Measurements from ENCODE around the gene AIFM3. TPM values are rescaled to one million over a fixed set of nuclear protein-coding genes. Genes with fewer than 3 reads are reported as not detected.
"Not testable (repeated sequence)": the region's sequence is repeated elsewhere in the genome, so short reads cannot be mapped to it uniquely, and the experiment has no call there.

AIFM3 gene
- total RNA-seq, 1 donor, result 5.2 TPM

GRCh38 chr22:20963201-20964052 lies 3.6 kb upstream of the AIFM3 start:
- H3K4me1 ChIP-seq (ENCODE audit: insufficient read depth, low read length), result peaks cover 38% of the 10 kb centered on the region
- H3K27me3 ChIP-seq (ENCODE audit: insufficient read depth, low read length), result peaks cover 3% of the 10 kb centered on the region
- H3K9me3 ChIP-seq (ENCODE audit: low read depth, low read length), result no peaks in the 10 kb centered on the region
- no peak overlapping the region for H3K4me3 ChIP-seq (ENCODE audit: low read length)

- Histone ChIP-seq H3K27me3 (ENCODE audit: insufficient read depth, low read length) (peaks cover 3% of the 10 kb centered on the region), H3K4me3 (ENCODE audit: low read length) (no peak overlapping the region), H3K4me1 (ENCODE audit: insufficient read depth, low read length) (peaks cover 44% of the 10 kb centered on the region), H3K9me3 (ENCODE audit: low read depth, low read length) (no peaks in the 10 kb centered on the region)
These were observed 2.8 kb upstream of the AIFM3 start for GRCh38 chr22:20964090-20964798.

GRCh38 chr22:20964799-20965103 lies 2.3 kb upstream of the AIFM3 start:
- Histone ChIP-seq H3K4me1 (ENCODE audit: insufficient read depth, low read length) (peaks cover 44% of the 10 kb centered on the region), H3K27me3 (ENCODE audit: insufficient read depth, low read length) (peaks cover 3% of the 10 kb centered on the region), H3K9me3 (ENCODE audit: low read depth, low read length) (no peaks in the 10 kb centered on the region), H3K4me3 (ENCODE audit: low read length) (no peak overlapping the region)

DNA sequence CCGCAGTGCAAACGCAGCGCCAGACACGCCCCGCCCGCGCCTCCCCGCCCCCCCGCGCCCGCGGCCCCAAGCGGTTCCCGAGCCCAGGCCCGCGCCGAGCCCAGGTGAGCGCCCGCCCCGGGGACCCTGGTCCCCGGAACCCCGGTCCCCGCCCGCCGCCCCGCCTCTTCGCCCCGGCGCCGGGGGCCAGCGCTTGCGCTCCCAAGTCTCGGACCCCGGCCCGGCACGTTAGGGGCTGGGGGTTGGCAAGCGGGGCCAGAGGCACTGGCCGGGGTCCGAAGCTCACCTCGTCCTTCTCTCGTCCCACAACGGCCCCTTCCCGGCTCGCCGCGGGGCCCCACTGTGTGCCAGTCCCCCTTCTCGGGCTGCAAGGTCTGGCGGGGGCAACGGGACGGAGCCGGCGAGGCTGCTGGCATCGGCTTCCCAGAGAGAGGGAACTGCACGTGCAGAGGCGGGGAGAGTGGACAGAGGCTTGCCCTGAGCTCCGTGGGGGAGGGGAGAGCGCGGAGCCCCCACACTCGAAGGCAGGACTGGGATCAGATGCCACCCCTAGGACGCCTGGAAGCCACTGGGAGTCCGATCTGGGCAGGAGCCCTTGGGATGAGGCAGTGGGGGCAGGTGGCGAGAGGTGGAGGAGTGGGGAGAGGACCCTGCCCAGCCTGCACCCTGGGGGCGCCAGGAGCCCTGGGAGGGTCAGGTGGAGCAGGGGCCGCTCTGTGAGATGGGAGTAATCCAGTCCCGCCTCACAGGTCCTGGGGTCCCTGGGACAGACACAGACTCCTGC lies 1.8 kb upstream of the AIFM3 start:
- H3K4me1 ChIP-seq (ENCODE audit: insufficient read depth, low read length), result peaks cover 44% of the 10 kb centered on the region
- H3K27me3 ChIP-seq (ENCODE audit: insufficient read depth, low read length), result peaks cover 3% of the 10 kb centered on the region
- peak overlapping the region; percentile 13 for H3K4me3 ChIP-seq (ENCODE audit: low read length)
- H3K9me3 ChIP-seq (ENCODE audit: low read depth, low read length), result no peaks in the 10 kb centered on the region

DNA sequence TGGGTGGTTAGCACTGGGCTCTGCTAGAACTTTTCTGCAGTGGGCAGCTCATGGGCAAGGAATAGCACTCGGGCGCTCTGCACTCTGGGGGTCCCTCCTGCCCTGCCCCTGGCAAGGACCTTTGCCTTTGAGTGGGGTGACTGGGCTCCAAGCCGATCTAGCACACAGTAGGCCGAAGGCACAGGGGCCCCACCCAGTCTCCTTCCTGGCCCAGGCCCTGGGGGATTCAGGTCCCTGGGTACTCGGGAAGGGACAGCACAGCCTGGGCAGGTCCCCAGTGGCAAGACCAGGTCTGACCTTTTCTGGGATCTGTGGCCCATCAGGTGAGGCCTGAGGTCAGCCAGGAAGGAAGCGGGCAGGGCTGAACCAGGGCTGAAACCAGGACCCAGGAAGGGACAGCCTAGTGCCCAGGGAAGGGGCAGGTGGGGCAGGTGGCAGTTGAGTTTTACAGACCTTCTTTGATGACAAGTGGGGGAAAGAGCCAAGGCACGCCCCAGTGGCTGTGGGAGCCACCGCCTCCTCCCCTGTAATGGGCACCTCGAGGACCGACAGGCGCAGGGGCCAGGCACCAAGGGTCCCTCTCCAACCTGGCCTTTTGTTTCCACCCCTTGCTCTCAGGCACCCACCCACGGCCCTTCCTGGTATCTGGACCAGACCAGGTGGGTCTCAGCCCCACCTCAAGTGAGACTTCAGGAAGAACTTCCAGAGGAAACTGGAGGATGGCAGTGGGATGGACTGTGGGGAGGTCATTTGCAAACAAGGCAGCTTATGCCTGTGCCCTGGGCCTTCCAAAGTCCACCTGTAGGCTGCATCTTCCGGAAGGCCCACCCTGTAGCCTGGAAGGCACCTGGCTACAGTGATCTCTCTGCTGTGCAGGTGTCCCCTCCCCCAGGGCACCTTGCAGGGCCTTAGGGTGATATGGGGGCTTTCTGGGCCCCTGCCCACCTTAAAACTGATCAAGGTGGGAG lies 883 bp upstream of the AIFM3 start:
- Histone ChIP-seq H3K27me3 (ENCODE audit: insufficient read depth, low read length) (peaks cover 3% of the 10 kb centered on the region), H3K9me3 (ENCODE audit: low read depth, low read length) (no peaks in the 10 kb centered on the region), H3K4me1 (ENCODE audit: insufficient read depth, low read length) (peaks cover 47% of the 10 kb centered on the region), H3K4me3 (ENCODE audit: low read length) (no peak overlapping the region)

GRCh38 chr22:20967697-20968211 lies 699 bp downstream of the AIFM3 start:
- peaks cover 57% of the 10 kb centered on the region for H3K4me1 ChIP-seq (ENCODE audit: insufficient read depth, low read length)
- peaks cover 3% of the 10 kb centered on the region for H3K27me3 ChIP-seq (ENCODE audit: insufficient read depth, low read length)
- no peak overlapping the region for H3K4me3 ChIP-seq (ENCODE audit: low read length)
- H3K9me3 ChIP-seq (ENCODE audit: low read depth, low read length), result no peaks in the 10 kb centered on the region

DNA sequence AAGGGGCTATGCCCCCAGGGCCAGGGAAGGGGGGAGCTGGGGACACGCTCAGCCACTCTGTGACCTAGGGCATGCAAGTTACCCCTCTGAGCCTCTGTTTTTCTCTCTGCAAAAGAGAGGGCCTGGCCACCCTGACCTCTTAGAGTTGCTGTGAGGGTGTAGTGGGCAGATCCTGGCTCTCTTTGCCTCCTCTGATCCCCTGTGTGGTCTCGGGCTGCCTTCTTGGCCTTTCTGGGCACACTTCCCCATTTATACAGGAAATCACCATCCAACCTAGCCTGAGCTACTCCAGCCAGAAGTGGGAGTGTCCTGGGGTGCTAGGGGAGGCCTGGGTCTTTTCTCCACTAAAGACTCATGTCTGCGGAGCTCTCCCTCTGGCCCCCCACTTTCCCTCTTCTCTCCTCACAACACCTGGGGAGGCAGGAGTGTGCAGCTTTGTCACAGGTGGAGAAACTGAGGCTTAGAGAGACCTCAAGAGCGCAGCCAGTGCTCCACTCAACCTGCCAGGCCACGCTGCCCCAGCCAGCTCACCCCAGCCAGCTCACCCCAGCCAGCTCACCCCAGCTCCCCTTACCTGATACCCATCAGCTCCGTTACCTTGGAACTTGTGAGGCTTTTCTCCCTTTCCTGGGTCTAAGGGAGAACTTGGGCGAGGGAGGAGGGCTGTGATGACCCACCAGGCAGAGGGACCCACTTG lies 1.4 kb downstream of the AIFM3 start:
- H3K9me3 ChIP-seq (ENCODE audit: low read depth, low read length), result no peaks in the 10 kb centered on the region
- H3K27me3 ChIP-seq (ENCODE audit: insufficient read depth, low read length), result peaks cover 3% of the 10 kb centered on the region
- peaks cover 62% of the 10 kb centered on the region for H3K4me1 ChIP-seq (ENCODE audit: insufficient read depth, low read length)
- H3K4me3 ChIP-seq (ENCODE audit: low read length), result no peak overlapping the region

GRCh38 chr22:20970939-20971657 lies 4.0 kb downstream of the AIFM3 start:
- Histone ChIP-seq H3K9me3 (ENCODE audit: low read depth, low read length) (no peaks in the 10 kb centered on the region), H3K4me3 (ENCODE audit: low read length) (no peak overlapping the region), H3K27me3 (ENCODE audit: insufficient read depth, low read length) (no peaks in the 10 kb centered on the region), H3K4me1 (ENCODE audit: insufficient read depth, low read length) (peaks cover 46% of the 10 kb centered on the region)

GRCh38 chr22:20972014-20972694 lies 5.1 kb downstream of the AIFM3 start:
- H3K27me3 ChIP-seq (ENCODE audit: insufficient read depth, low read length); H3K4me3 ChIP-seq (ENCODE audit: low read length); H3K9me3 ChIP-seq (ENCODE audit: low read depth, low read length): not testable (repeated sequence)
- H3K4me1 ChIP-seq (ENCODE audit: insufficient read depth, low read length), result peaks cover 43% of the 10 kb centered on the region

- Histone ChIP-seq H3K4me1 (ENCODE audit: insufficient read depth, low read length) (peaks cover 35% of the 10 kb centered on the region), H3K9me3 (ENCODE audit: low read depth, low read length) (no peaks in the 10 kb centered on the region), H3K4me3 (ENCODE audit: low read length) (no peak overlapping the region), H3K27me3 (ENCODE audit: insufficient read depth, low read length) (no peaks in the 10 kb centered on the region)
These were observed 6.0 kb downstream of the AIFM3 start for GRCh38 chr22:20972933-20973577.

- peaks cover 28% of the 10 kb centered on the region for H3K4me1 ChIP-seq (ENCODE audit: insufficient read depth, low read length)
- H3K27me3 ChIP-seq (ENCODE audit: insufficient read depth, low read length), result no peaks in the 10 kb centered on the region
- no peak overlapping the region for H3K4me3 ChIP-seq (ENCODE audit: low read length)
- H3K9me3 ChIP-seq (ENCODE audit: low read depth, low read length), result no peaks in the 10 kb centered on the region
These were observed 6.7 kb downstream of the AIFM3 start for GRCh38 chr22:20973634-20974286.

DNA sequence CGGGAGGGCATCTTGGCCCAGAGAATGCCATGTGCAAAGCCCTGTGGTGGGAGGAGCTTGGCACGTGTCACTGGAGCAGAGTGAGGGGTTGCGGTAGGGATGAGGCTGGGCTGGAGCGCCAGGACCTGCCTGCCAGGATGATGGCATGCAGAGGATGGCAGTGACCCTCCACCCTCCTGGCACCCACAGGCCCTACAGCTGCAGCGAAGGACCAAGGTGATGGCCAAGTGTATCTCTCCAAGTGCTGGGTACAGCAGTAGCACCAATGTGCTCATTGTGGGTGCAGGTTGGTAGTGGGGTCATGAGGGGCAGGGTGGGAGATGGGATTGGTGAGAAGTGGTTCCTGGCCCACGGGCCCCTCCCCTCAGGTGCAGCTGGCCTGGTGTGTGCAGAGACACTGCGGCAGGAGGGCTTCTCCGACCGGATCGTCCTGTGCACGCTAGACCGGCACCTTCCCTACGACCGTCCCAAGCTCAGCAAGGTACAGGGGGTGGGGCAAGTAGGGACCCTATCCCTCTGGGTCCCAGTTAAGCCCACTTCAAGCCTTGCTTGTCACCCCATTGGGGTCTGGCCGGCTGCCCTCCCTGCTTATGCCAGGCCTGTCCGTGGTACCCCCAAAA lies 7.4 kb downstream of the AIFM3 start:
- Histone ChIP-seq H3K4me3 (ENCODE audit: low read length) (no peak overlapping the region), H3K4me1 (ENCODE audit: insufficient read depth, low read length) (peaks cover 25% of the 10 kb centered on the region), H3K27me3 (ENCODE audit: insufficient read depth, low read length) (no peaks in the 10 kb centered on the region), H3K9me3 (ENCODE audit: low read depth, low read length) (no peaks in the 10 kb centered on the region)
